ENCODE measurements around the gene GLYAT.

DNA sequence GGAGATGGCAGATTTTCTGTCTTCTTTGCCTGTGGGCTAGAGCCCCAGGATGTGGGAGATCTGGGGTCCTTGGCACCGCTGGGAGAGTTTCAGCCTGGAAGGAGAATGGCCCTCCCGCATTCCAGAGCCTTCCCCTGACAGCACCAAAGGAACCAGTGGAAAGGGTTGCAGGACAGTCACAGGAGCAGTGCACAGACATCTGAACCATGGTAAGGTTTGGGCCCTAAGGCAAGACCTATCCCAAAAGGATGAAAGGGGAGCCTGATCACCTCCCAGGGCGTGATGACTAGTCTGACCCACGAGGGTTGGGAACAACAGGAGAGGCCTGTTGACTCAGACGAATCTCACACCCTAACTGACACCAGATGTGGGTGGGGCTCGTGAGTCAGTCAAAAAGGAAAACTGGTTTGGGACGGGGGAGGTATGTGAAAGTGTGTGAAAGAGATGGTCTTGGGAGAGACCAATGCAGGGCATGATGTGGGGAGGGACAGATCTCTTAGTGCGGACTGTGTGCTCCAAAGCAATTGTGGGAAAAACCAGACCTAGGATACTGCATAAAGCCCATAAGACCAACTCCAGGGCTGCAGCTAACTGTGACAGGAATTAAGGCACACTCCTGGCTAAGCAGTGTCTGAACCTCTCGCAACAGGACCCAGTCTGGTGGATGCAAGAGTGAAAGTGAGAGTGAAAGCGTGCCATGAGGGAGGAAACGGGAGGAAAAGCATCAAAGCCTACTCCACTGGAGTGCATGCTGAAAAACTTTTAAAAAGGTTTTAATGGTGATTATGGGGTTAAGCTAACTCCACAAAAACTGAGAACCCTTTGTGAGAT, 39.1 kb upstream of the GLYAT start:
- no peak for TF ChIP-seq GATA2 (IDR thresholded peaks at IDR 0.05; ENCODE audit: low read depth, low read length)
- TF ChIP-seq GATA3 (IDR thresholded peaks at IDR 0.05; ENCODE audit: low read depth, low read length) = no peak

Data from SH-SY5Y (cell line).